ENCODE measurements around the gene TFEC.
"Not testable (repeated sequence)": the region's sequence is repeated elsewhere in the genome, so short reads cannot be mapped to it uniquely, and the experiment has no call there.

TFEC gene

DNA sequence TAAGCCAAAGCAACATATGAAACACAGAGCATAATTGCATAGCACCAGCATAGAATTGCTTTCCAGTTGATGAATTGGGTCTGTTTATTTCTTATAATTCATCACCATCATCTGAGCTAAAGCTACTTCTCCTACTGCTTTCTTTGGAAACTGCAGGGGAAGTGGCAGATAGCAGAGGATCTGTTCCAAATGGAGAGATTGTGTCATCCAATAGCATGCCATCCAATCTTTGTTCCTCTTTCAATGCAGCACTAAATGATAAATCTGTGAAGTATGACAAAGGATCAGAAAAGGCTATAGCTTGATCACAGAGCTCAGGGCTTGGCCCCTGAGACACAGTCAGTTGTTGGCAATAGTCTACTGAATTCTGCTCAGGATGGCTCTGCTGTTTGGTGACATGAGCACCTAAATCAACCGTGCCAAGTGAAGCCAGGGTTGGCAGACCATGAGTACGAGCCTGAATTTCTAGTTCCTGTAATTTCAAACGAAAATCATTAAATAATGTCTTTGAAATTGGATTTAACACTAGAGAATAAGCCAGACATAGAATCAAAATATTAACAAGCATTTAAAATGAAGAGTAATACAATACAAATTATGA is 90.0 kb downstream of the TFEC start:
- in situ Hi-C loops (cut with HindIII; ENCODE audit: low sequenced_read_pairs) = no loop called here
- TF ChIP-seq, protein P1, sequence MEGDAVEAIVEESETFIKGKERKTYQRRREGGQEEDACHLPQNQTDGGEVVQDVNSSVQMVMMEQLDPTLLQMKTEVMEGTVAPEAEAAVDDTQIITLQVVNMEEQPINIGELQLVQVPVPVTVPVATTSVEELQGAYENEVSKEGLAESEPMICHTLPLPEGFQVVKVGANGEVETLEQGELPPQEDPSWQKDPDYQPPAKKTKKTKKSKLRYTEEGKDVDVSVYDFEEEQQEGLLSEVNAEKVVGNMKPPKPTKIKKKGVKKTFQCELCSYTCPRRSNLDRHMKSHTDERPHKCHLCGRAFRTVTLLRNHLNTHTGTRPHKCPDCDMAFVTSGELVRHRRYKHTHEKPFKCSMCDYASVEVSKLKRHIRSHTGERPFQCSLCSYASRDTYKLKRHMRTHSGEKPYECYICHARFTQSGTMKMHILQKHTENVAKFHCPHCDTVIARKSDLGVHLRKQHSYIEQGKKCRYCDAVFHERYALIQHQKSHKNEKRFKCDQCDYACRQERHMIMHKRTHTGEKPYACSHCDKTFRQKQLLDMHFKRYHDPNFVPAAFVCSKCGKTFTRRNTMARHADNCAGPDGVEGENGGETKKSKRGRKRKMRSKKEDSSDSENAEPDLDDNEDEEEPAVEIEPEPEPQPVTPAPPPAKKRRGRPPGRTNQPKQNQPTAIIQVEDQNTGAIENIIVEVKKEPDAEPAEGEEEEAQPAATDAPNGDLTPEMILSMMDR (IDR thresholded peaks at IDR 0.05; ENCODE audit: low read depth, low read length, missing control alignments) = no peak

DNA sequence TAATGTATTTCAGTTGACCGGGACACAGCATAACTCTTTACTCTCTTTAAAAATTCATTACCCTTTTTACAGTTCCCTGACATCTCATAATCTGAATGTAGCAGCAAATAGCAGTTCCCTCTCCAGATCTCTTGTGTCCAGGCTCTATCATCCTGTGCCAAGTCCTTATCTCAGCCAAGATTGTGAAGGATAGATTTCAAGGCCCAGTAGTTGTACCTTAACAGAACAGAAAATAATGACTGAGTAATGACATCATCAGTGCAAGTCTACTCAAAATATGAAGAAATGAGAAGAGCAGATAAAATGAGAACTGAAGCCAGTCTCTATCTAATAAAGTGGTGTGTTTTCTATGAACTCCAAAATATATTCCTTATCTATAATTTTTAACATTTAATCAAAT is 92.6 kb downstream of the TFEC start:
- no peak overlapping the region for H3K4me3 ChIP-seq (ENCODE audit: low read depth, low read length)
- TF ChIP-seq, protein P1 (IDR thresholded peaks at IDR 0.05; ENCODE audit: low read depth, low read length, missing control alignments) = no peak
- no peak for DNase-seq (ENCODE audit: low read depth)
- in situ Hi-C loops (cut with HindIII; ENCODE audit: low sequenced_read_pairs) = no loop called here

More for the DNA sequence above, 90.0 kb downstream of the TFEC start:
- H3K4me3 ChIP-seq (ENCODE audit: low read depth, low read length) = no peak overlapping the region
- DNase-seq (ENCODE audit: low read depth) = no peak

DNA sequence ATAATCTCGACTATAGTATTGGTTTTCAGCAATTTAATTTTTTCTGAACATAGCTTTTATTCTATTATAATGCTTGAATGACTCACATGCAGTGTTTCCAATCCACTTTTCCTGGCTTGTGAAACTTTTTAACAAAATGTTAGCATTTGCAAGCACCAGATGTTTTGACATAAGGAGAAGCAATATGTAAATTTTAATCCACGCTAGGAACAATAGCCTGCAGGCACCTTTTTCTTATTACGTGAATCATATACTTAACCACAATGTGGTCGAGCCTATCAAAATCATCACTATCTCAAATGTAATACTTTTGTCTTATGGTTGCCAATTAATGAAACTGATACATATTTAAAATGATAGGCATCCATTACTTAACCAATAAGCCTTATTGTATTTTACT is 97.1 kb downstream of the TFEC start:
- TF ChIP-seq, protein P1 (IDR thresholded peaks at IDR 0.05; ENCODE audit: low read depth, low read length, missing control alignments) = no peak
- in situ Hi-C loops (cut with HindIII; ENCODE audit: low sequenced_read_pairs) = no loop called here

DNA sequence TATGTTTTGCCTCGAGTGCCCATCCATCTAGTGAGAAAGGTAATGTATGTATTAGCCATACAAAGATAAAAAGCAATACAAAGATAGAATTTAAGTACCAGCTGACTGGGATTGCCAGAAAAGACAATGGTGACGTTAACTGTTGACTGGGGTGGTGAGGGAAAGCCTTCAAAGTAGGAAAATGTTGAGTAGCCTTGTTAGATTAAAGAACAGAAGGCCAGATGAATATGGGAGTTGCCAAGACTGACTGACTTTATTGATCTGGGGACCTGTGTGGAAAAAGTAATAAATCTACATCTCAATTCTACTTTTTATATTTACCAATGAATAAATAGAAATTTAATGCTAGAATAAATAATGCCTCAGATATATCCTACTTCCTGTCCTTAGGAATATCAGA is 97.7 kb downstream of the TFEC start:
- TF ChIP-seq, protein P1 (IDR thresholded peaks at IDR 0.05; ENCODE audit: low read depth, low read length, missing control alignments) = no peak
- in situ Hi-C loops (cut with HindIII; ENCODE audit: low sequenced_read_pairs) = no loop called here
- H3K4me3 ChIP-seq (ENCODE audit: low read depth, low read length) = no peak overlapping the region
- DNase-seq (ENCODE audit: low read depth) = no peak

More for the DNA sequence above, 97.1 kb downstream of the TFEC start:
- peak; percentile 6 for DNase-seq (ENCODE audit: low read depth)
- no peak overlapping the region for H3K4me3 ChIP-seq (ENCODE audit: low read depth, low read length)

DNA sequence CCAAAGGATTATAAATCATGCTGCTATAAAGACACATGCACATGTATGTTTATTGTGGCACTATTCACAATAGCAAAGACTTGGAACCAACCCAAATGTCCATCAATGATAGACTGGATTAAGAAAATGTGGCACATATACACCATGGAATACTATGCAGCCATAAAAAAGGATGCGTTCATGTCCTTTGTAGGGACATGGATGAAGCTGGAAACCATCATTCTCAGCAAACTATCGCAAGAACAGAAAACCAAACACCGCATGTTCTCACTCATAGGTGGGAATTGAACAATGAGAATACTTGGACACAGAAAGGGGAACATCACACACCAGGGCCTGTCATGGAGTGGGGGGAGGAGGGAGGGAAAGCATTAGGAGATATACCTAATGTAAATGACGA is 100.4 kb downstream of the TFEC start:
- in situ Hi-C loops (cut with HindIII; ENCODE audit: low sequenced_read_pairs); H3K4me3 ChIP-seq (ENCODE audit: low read depth, low read length); DNase-seq (ENCODE audit: low read depth): not testable (repeated sequence)

DNA sequence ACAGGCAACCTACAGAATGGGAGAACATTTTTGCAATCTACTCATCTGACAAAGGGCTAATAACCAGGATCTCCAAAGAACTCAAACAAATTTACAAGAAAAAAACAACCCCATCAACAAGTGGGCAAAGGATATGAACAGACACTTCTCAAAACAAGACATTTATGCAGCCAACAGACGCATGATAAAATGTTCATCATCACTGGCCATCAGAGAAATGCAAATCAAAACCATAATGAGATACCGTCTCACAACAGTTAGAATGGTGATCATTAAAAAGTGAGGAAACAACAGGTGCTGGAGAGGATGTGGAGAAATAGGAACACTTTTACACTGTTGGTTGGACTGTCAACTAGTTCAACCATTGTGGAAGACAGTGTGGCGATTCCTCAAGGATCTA is 100.8 kb downstream of the TFEC start:
- H3K4me3 ChIP-seq (ENCODE audit: low read depth, low read length); in situ Hi-C loops (cut with HindIII; ENCODE audit: low sequenced_read_pairs); DNase-seq (ENCODE audit: low read depth): not testable (repeated sequence)

DNA sequence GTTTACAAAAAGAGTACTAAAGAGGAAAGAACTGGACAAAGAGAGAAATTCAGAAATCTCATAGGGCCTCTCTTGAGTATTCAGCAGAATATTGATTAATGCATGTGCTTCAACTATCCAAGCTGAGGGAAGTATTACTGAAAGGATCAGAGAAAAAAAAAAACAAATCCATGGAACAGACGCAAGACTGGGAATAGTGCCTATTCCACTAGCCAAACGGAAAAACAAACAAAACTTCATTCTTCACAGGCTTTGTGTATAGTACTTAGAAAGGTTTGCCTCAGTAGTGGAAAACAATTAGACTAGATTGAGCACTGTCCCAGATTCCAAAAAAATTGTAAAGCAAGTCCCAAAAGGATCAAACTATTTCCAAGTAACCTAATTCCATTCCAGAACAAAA is 106.2 kb downstream of the TFEC start:
- TF ChIP-seq, protein P1 (IDR thresholded peaks at IDR 0.05; ENCODE audit: low read depth, low read length, missing control alignments) = no peak
- in situ Hi-C loops (cut with HindIII; ENCODE audit: low sequenced_read_pairs) = no loop called here
- no peak overlapping the region for H3K4me3 ChIP-seq (ENCODE audit: low read depth, low read length)
- DNase-seq (ENCODE audit: low read depth) = no peak

DNA sequence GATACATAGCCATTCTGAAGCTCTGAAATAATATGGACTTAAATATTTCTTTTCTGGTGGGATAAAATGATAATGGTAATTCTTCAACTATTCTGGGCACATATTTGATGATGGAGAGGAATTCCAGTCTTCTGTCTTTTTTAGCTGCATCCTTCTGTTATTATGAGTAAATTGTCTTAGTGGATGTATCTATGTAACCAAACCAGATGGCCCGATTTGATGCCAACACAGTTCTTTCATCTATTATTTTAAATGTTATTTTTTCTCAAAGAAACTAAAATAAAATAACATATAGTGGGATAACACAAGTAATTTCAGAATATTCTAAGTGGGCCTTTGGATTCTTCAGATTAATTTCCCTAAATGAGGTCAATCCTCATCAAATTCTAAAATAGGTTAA is 110.2 kb downstream of the TFEC start:
- no peak overlapping the region for H3K4me3 ChIP-seq (ENCODE audit: low read depth, low read length)
- in situ Hi-C loops (cut with HindIII; ENCODE audit: low sequenced_read_pairs) = no loop called here
- TF ChIP-seq, protein P1 (IDR thresholded peaks at IDR 0.05; ENCODE audit: low read depth, low read length, missing control alignments) = no peak
- DNase-seq (ENCODE audit: low read depth) = no peak

All from astrocyte of the cerebellum (primary cell).